Activated CD4-positive, alpha-beta T cell treated with anti-CD3 and anti-CD28 coated beads for 24 hours (primary cell): ENCODE results near the gene SLC9A3.
"Not testable (repeated sequence)": the region's sequence is repeated elsewhere in the genome, so short reads cannot be mapped to it uniquely, and the experiment has no call there.

Source experiments
- DNase-seq, 2 donors: peaks; one replicate each; pipeline ENCODE4 v3.0.0-alpha.2; 2020; ENCODE audit warnings: low read depth in 2 of 2

The SLC9A3 gene

DNA sequence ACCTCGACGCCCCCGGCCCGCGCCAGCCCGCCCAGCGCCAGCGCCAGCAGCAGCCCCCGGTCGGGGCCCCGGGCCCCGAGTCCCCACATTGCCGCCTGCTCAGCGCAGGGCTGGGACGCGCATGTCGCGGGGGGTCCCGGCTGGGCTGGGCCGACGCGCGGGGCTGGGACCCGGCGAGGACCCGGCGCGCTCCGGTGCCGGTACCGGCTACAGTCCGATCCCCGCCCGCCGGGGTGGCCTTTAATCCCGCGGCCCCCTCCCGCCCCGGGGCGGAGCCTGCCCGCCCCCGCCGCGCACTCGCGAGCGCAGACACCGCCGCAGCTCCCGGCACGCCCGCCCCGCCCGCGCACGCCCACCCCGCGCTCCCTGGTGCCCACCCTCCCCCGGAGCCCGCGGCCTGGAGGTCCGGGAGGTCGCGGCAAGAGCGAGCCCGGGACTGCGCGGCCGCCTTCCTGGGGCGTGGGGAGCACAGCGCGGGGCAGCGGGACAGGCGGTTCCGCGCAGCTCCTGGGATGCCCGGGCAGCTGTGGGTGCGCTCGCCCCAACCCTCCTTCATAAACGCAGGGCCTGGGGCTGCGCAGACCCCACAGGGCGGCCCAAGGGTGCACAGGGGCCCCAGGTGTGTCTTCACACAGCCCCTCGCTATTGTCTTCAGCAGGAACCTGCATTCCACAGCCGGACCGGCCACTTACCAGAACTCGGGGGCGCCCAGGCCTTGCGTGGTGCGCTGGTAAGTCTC is at the start of gene SLC9A3:
TSS of gene SLC9A3 (minus strand) at position 216 of the 739 bp plus-strand sequence.
- no peak for DNase-seq

DNA sequence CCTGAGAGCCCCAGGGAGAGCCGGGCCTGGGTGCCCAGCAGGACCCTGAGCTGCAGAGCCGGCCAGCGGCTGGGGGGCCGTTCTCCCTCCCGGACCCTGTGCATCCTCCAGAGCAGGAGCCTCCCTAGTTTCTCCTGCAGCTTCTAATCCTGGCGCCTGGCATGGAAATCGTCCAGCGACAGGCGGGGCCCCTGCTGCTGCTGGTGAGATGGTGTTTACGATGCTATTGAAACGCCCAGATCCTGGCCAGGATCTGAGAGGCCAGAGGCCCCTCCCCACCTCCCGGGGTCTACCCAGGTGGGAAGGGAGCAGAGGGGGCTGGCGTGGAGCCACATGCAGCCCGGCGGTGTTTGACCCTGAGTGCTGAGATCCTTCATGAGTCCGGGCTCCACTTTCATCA is 49.7 kb upstream of the SLC9A3 start:
- no peak for DNase-seq

- no peak for DNase-seq
Observed at GRCh38 chr5:573206-573605, 49.0 kb upstream of the SLC9A3 start.

DNA sequence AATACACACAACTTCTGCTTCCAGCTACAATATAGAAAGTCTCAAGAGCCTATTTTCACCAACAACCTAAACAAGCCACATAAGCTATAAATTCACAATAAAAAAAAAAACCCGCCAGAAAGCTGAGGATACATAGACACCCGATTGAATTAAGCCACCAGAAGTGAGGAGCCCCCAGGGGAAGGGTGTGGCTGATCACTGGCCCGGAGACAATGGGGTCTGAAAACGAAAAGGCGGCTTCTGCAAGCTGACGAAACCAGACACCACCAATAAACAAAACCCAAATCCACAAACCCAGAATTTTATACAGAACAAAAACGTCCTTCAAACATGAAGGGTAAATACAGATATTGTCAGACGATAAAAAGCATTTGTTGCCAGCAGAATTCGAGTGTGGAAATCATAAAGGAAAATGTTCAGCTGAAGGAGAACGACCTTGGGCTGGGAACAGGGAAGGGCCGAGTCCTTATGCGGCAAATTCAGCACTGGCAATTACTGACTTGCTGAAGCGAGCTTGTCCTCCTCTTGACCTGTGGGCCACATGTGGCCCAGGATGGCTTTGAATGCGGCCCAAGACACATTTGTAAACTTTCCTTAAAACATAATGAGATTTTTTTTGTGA is 48.3 kb upstream of the SLC9A3 start:
- no peak for DNase-seq

GRCh38 chr5:571791-572190 is 47.5 kb upstream of the SLC9A3 start:
- DNase-seq: no peak

- DNase-seq: no peak
Observed at GRCh38 chr5:570886-571285, 46.6 kb upstream of the SLC9A3 start.

GRCh38 chr5:570446-570845 is 46.2 kb upstream of the SLC9A3 start:
- no peak for DNase-seq

- no peak for DNase-seq
Observed at GRCh38 chr5:569868-570361, 45.7 kb upstream of the SLC9A3 start.

- no peak for DNase-seq
Observed at GRCh38 chr5:569358-569867, 45.2 kb upstream of the SLC9A3 start.

GRCh38 chr5:568809-569208 is 44.6 kb upstream of the SLC9A3 start:
- no peak for DNase-seq

DNA sequence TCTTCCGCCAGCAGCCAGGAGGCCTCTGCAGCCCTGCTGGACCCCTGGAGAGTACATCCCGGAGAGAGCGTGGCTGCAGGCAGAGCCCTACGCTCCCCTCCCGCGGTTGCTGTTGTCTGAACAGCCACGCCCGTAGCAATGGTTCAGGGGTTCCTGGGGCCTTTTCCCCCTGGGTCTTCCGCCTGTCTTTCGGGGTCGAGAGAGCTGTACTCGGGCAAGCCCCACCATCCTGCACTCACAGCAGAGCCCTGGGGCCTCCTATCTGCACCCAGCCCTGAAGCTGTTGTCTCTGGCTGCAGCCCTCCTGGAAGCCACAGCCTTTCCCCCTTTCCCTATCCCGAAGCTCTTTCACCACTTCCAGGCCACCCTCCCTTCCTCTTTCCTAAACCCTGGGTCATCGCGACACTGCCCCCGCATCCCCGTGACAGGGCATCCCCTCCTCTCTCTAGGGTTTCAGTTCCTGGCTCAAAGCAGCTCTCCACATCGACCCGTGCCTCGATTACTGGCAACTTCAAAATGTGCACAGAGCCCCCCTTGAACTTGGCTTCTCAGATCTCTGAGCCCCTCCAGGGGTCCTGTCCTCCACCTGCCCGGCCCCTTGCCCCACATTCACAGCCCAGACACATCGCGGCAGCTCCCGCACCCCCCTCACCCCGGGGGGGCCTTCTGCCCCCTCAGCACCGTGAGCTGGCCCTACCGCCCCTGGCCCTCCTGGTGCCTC is 44.0 kb upstream of the SLC9A3 start:
- no peak for DNase-seq

- DNase-seq: no peak
Observed at GRCh38 chr5:567664-568060, 43.4 kb upstream of the SLC9A3 start.

GRCh38 chr5:566636-567309 is 42.5 kb upstream of the SLC9A3 start:
- DNase-seq: no peak

- no peak for DNase-seq
Observed at GRCh38 chr5:565782-566440, 41.7 kb upstream of the SLC9A3 start.

GRCh38 chr5:561408-561807 is 37.2 kb upstream of the SLC9A3 start:
- no peak for DNase-seq

GRCh38 chr5:560792-561166 is 36.5 kb upstream of the SLC9A3 start:
- no peak for DNase-seq

DNA sequence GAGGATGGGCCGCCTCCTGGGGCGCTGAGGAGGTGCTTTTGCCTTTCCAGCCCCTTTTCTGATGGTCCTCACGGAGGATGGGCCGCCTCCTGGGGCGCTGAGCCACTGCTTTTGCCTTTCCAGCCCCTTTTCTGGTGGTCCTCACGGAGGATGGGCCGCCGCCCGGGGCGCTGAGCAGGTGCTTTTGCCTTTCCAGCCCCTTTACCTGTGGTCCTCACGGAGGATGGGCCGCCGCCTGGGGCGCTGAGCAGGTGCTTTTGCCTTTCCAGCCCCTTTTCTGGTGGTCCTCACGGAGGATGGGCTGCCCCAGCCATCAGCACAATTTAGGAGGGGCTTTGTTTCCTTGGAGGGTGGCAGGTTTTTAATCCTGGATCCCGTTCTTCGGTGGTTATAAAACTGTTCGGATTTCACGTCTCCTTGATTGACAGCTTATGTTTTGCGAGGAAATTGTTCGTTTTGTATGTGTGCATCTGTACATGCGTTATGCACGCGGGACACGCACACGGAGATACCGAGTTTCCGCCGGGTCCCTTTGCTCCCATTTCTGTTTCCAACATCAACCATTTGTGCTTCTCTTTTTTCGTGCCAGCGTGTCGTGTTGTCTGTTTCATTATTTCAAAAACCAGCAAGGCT is 34.7 kb upstream of the SLC9A3 start:
- no peak for DNase-seq

GRCh38 chr5:558326-558725 is 34.1 kb upstream of the SLC9A3 start:
- no peak for DNase-seq

DNA sequence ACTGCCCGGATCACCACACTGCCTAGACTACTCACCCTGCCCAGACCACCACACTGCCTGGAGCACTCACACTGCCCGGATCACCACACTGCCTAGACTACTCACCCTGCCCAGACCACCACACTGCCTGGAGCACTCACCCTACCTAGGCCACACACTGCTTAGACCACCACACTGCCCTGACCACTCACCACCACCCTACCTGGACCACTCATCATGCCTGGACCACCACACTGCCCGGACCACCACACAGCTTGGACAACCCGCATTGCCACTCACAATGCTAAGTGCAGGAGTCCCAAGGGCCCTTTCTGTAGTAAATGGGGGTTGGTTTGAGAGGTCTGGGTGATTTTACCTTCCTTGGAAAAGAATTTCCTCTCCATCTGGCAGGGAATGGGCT is 33.7 kb upstream of the SLC9A3 start:
- not testable (repeated sequence) for DNase-seq

DNA sequence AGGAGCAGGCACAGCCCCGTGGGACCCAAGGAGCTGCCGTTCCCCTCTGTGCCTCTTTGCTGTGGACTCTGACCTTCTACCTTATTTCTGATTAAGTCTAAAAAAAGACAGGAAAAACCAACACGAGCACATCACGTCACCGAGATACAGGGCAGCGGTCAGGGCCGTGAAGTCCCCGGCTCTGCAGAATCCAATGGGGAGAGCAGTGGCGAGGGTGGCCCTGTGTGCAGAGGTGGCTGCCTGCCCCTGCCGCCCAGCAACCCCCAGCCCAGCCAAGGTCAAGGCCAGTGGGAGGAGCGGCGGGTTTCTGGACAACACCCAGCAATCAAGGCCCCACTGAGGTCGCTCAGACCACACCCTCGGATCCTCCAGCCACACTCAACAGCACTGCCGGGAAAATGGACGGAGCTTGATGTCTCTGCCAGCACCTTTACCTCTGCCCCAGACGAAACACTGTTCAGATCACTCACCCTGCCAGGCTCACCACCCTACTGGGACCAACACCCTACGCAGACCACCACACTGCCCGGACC is 32.7 kb upstream of the SLC9A3 start:
- no peak for DNase-seq
